GM12878 (cell line): ENCODE results near the gene PIK3R2. TPM values are rescaled to one million over a fixed set of nuclear protein-coding genes. Genes with fewer than 3 reads are reported as not detected.

ENCODE experiments used
- ATAC-seq: fragments of 200-7000 bp; cut with Tn5 transposase; 3 replicates; pipeline ENCODE4 v1.9.1; 2020; ENCODE audit warnings: mild to moderate bottlenecking, moderate library complexity
- BruUV-seq: library from RNA; stranded (reverse); fragments of 400-500 nt; replicated peaks from 2 replicates; lab custom pipeline; 2021; lab: Mats Ljungman, UMichigan
- CTCF ChIA-PET: fragments of 300-600 bp; sonication (Branson Sonifier 250); formaldehyde crosslinking; extraction: SDS; loops from one replicate; lab custom pipeline; 2021; ENCODE audit warnings: inconsistent platforms; lab: Yijun Ruan, JAX
- POLR2A ChIA-PET: fragments of 350-600 bp; formaldehyde crosslinking; extraction: SDS; loops from one replicate; lab custom pipeline; 2021; ENCODE audit warnings: inconsistent platforms; lab: Charles Lee
- RAD21 ChIA-PET: fragments of 300-600 bp; sonication (Branson Sonifier 250); formaldehyde crosslinking; loops from one replicate; lab custom pipeline; 2023; ENCODE audit warnings: antibody characterized with exemption; ENCODE audit not compliant: unreplicated experiment; lab: Charles Lee
- SMC1A ChIA-PET: fragments of 300-600 bp; sonication (Branson Sonifier 250); formaldehyde crosslinking; loops from one replicate; lab custom pipeline; 2023; ENCODE audit not compliant: unreplicated experiment, uncharacterized antibody; lab: Charles Lee
- DNase-seq: peaks from one replicate; pipeline ENCODE4 v3.0.0-alpha.2; 2011; ENCODE audit warnings: low read depth, low spot score
- FAIRE-seq: peaks from 3 replicates; lab custom pipeline; 2011; peaks lifted over from hg19 to GRCh38; lab: Jason Lieb, UNC
- H2AFZ ChIP-seq: 2 replicates; pipeline ENCODE4 v1.6.0; 2011; ENCODE audit warnings: low read depth, low read length, control low read depth; ENCODE audit not compliant: control insufficient read depth
- H3K27ac ChIP-seq: 2 replicates; pipeline ENCODE4 v1.5.1; 2011; ENCODE audit warnings: control low read depth; ENCODE audit not compliant: control insufficient read depth, insufficient read depth
- H3K27me3 ChIP-seq, 2 experiments: replicated peaks in 1 of 2; 2 replicates each; pipeline versions ENCODE4 v1.6.0 to v1.6.1; 2011; ENCODE audit warnings: low read length in 1 of 2; ENCODE audit not compliant: control insufficient read depth in 2 of 2, insufficient read depth in 2 of 2
- H3K36me3 ChIP-seq, 2 experiments: 2 replicates each; pipeline ENCODE4 v1.5.1; 2011; ENCODE audit warnings: low read length in 1 of 2; ENCODE audit not compliant: control insufficient read depth in 2 of 2, insufficient read depth in 2 of 2
- H3K4me1 ChIP-seq: 2 replicates; pipeline ENCODE4 v1.6.1; 2011; ENCODE audit warnings: mild to moderate bottlenecking, low read length, moderate library complexity, mixed read lengths; ENCODE audit not compliant: control insufficient read depth, insufficient read depth
- H3K4me2 ChIP-seq: 2 replicates; pipeline ENCODE4 v1.6.0; 2011; ENCODE audit warnings: control low read depth; ENCODE audit not compliant: control insufficient read depth, insufficient read depth
- H3K4me3 ChIP-seq: fragments of 200-600 bp; sonication (generic); 2 replicates; pipeline ENCODE4 v1.5.1; 2016
- H3K79me2 ChIP-seq: 2 replicates; pipeline ENCODE4 v1.6.0; 2011; ENCODE audit warnings: low read length; ENCODE audit not compliant: control insufficient read depth, insufficient read depth
- H3K9ac ChIP-seq: 2 replicates; pipeline ENCODE4 v1.8.0; 2011; ENCODE audit warnings: low read length, control low read depth, mixed read lengths; ENCODE audit not compliant: control insufficient read depth, insufficient read depth
- H3K9me3 ChIP-seq: replicated peaks from 3 replicates; pipeline ENCODE4 v1.5.1; 2011; ENCODE audit warnings: mild to moderate bottlenecking, low read length; ENCODE audit not compliant: control insufficient read depth, insufficient read depth
- H4K20me1 ChIP-seq: 2 replicates; pipeline ENCODE4 v1.6.0; 2011; ENCODE audit not compliant: control insufficient read depth, insufficient read depth
- BHLHE40 ChIP-seq, 2 experiments: fragments of 450-650 bp in 1 of 2; IDR thresholded peaks; 2 replicates each; pipeline ENCODE4 v1.6.1; 2011 to 2017; ENCODE audit warnings: low read depth in 2 of 2, borderline replicate concordance in 1 of 2, improper control_type of control experiment in 1 of 2, low read length in 1 of 2, mild to moderate bottlenecking in 1 of 2
- CBX3 ChIP-seq: fragments of 200-600 bp; sonication (generic); IDR thresholded peaks from 2 replicates; pipeline ENCODE4 v1.6.1; 2016; ENCODE audit warnings: low read depth, borderline replicate concordance
- DPF2 ChIP-seq: fragments of 450-650 bp; IDR thresholded peaks from 2 replicates; pipeline ENCODE4 v1.6.1; 2017; ENCODE audit warnings: mild to moderate bottlenecking
- EGR1 ChIP-seq, 2 experiments: IDR thresholded peaks; 1 replicate in 1 of 2; 2 replicates in 1 of 2; pipeline ENCODE4 v1.6.1; 2011 to 2012; ENCODE audit warnings: low read depth in 2 of 2, low read length in 2 of 2, borderline replicate concordance in 1 of 2, mild to moderate bottlenecking in 1 of 2, moderate library complexity in 1 of 2
- HDGF ChIP-seq: fragments of 450-650 bp; IDR thresholded peaks from 2 replicates; pipeline ENCODE4 v1.6.1; 2016; ENCODE audit warnings: antibody characterized with exemption
- IKZF1 ChIP-seq: fragments of 450-650 bp; conservative IDR thresholded peaks from 2 replicates; pipeline ENCODE4 v1.6.1; 2017; ENCODE audit warnings: antibody characterized with exemption, mild to moderate bottlenecking
- NFIC ChIP-seq: IDR thresholded peaks from 2 replicates; pipeline ENCODE4 v1.6.1; 2012; ENCODE audit warnings: low read depth, mild to moderate bottlenecking, inconsistent platforms, low read length, moderate library complexity
- POLR2A ChIP-seq: IDR thresholded peaks from 2 replicates; pipeline ENCODE4 v1.6.1; 2011; ENCODE audit warnings: low read depth, mild to moderate bottlenecking, low read length
- POLR2AphosphoS5 ChIP-seq: IDR thresholded peaks from 2 replicates; pipeline ENCODE4 v1.6.1; 2011; ENCODE audit warnings: mild to moderate bottlenecking, low read length, inconsistent platforms
- RB1 ChIP-seq: fragments of 450-650 bp; formaldehyde crosslinking; IDR thresholded peaks from 2 replicates; pipeline ENCODE4 v1.6.1; 2017; ENCODE audit warnings: mild to moderate bottlenecking, borderline replicate concordance
- SMARCA5 ChIP-seq: fragments of 450-650 bp; IDR thresholded peaks from 2 replicates; pipeline ENCODE4 v1.6.1; 2017; ENCODE audit warnings: mild to moderate bottlenecking
- SMC3 ChIP-seq: IDR thresholded peaks from 2 replicates; pipeline ENCODE4 v1.6.1; 2011; ENCODE audit warnings: low read length, improper control_type of control experiment, borderline replicate concordance
- TCF12 ChIP-seq: IDR thresholded peaks from 2 replicates; pipeline ENCODE4 v1.6.1; 2011; ENCODE audit warnings: low read depth, mild to moderate bottlenecking, low read length
- YY1 ChIP-seq: IDR thresholded peaks from 2 replicates; pipeline ENCODE4 v1.6.1; 2011; ENCODE audit warnings: low read depth, mild to moderate bottlenecking, low read length
- ZSCAN29 ChIP-seq: fragments of 450-650 bp; IDR thresholded peaks from 2 replicates; pipeline ENCODE4 v1.6.1; 2017; ENCODE audit warnings: mild to moderate bottlenecking, moderate library complexity
- WGBS: methylation state at CpG from one replicate; pipeline ENCODE4 v1.1.6; 2016; ENCODE audit warnings: low lambda C conversion rate; ENCODE audit not compliant: insufficient replicate concordance, insufficient coverage; ENCODE audit errors: missing lambda C conversion rate; 5-methylcytosine and 5-hydroxymethylcytosine counted together
- in situ Hi-C: fragments of 300-500 bp; cut with MboI; formaldehyde crosslinking; loops from 9 replicates; pipeline ENCODE4 v1.14.3; 2018; ENCODE audit warnings: mixed read lengths
- intact Hi-C: fragments of 100-400 bp; cut with micrococcal nuclease; formaldehyde crosslinking; loops from one replicate; pipeline ENCODE4 v1.14.2; 2022; ENCODE audit not compliant: unreplicated experiment
- polyA plus RNA-seq, 11 experiments: library from polyadenylated mRNA; depleted of rRNA in 4 of 11; unstranded in 6 of 11; stranded (reverse) in 5 of 11; fragments of >200 nt; fragmentation: Nextera tagmentation in 4 of 11; fragmentation: Illumina TruSeq in 1 of 11; extraction: Ambion mirVana in 4 of 11; extraction: Trizol in 1 of 11; gene quantifications; 1 replicate in 1 of 11; 2 replicates in 10 of 11; pipeline versions ENCODE4 v1.2.1 to v1.2.3, GENCODE V29; 2011 to 2016; ENCODE audit warnings: inconsistent platforms in 2 of 11, missing spikeins in 2 of 11, low read depth in 1 of 11
- total RNA-seq, 4 experiments: library from RNA; depleted of rRNA in 3 of 4; stranded (reverse); fragments of >200 nt in 3 of 4; fragmentation: Illumina TruSeq in 1 of 4; extraction: Trizol in 1 of 4; gene quantifications; 2 replicates each; pipeline versions ENCODE4 v1.2.1 to v1.2.3, GENCODE V29; 2013 to 2021
- TF ChIP-seq, protein P1 (sequence below): fragments of 450-650 bp; IDR thresholded peaks from 2 replicates; pipeline ENCODE4 v1.6.1; 2017; ENCODE audit warnings: mild to moderate bottlenecking, moderate library complexity
- TF ChIP-seq, protein P2 (sequence below), 3 experiments: IDR thresholded peaks in 2 of 3; conservative IDR thresholded peaks in 1 of 3; 2 replicates each; pipeline ENCODE4 v1.5.1; 2011; ENCODE audit warnings: low read depth in 3 of 3, low read length in 3 of 3, mild to moderate bottlenecking in 3 of 3, control low read depth in 2 of 3, moderate library complexity in 2 of 3, inconsistent platforms in 1 of 3, mixed read lengths in 1 of 3; ENCODE audit not compliant: control insufficient read depth in 2 of 3, insufficient read depth in 1 of 3; ENCODE audit errors: extremely low read depth in 1 of 3

The PIK3R2 gene
- total and polyA plus RNA-seq, 10 of the 15 experiments (the other 5 are each of a cell fraction or from before 2014, with no cell fraction given) = 0.26 to 22.6 (median 2.5) TPM

DNA sequence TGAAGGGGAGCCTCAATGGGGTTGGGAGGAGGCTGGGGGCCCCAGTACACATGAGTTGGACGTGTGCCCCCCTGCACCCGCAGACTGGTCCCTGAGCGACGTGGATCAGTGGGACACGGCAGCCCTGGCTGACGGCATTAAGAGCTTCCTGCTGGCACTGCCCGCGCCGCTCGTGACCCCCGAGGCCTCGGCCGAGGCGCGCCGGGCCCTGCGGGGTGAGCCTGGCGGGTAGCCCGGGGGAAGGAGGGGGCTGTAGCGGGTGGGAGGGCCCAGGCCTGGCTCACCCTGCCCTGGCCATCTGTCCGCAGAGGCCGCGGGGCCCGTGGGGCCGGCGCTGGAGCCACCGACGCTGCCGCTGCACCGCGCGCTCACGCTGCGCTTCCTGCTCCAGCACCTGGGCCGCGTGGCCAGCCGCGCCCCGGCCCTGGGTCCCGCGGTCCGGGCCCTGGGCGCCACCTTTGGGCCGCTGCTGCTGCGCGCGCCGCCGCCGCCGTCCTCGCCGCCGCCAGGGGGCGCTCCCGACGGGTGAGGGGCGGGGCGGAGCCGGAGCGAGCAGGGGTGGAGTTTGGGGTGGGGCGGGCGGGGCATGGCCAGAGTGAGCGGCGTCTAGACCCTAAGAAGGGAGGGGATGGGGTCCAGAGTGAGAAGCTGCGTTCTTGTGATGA is 8.1 kb downstream of the PIK3R2 start:
- DNase-seq = no peak
- Histone ChIP-seq H3K4me3 (peak overlapping the region; percentile 70; the same call in 1 of the 2 replicates), H3K9ac (peak overlapping the region; percentile 60), H4K20me1 (no peaks in the 10 kb centered on the region), H3K79me2 (no peaks in the 10 kb centered on the region), H3K27ac (no peak overlapping the region; the same call in 1 of the 2 replicates), H3K4me1 (0 out of 2 replicates have a peak, but pooled peaks cover 5% of the 10 kb centered on the region), H2AFZ (peak overlapping the region; percentile 53), H3K36me3 (peaks cover 7% of the 10 kb centered on the region in 2 experiments; a peak in 3 of 4 replicates), H3K27me3 (no peaks in the 10 kb centered on the region), H3K9me3 (no peaks in the 10 kb centered on the region), H3K4me2 (peak overlapping the region; percentile 72)
- intact Hi-C loops = no loop called here
- ATAC-seq = peak; percentile 96
- no TSS peak for BruUV-seq
- CTCF ChIA-PET = interaction anchor here (0.5 to 3.2 kb wide), 12 partner anchors 7 to 254 kb away, joined by 3 to 22 read pairs (median 4); no protein-coding TSS in a partner anchor
- SMC1A ChIA-PET = interaction anchor here (0.8 to 1.3 kb wide), 4 partner anchors 9 to 154 kb away, joined by 3 to 5 read pairs (median 3); partner anchors contain the start of gene PIK3R2
- no peak for FAIRE-seq
- RAD21 ChIA-PET = interaction anchor here (0.5 to 1.3 kb wide), 3 partner anchors 44 to 178 kb away, joined by 3 to 5 read pairs (median 4); no protein-coding TSS in a partner anchor
- POLR2A ChIA-PET = interaction anchor here (1.0 to 1.2 kb wide), 2 partner anchors 52 to 160 kb away, joined by 3 to 4 read pairs; no protein-coding TSS in a partner anchor
- WGBS = 3% methylated on average over 25 of the region's 66 CpGs
- in situ Hi-C loops = no loop called here
- TF ChIP-seq POLR2AphosphoS5 = peak; percentile 41; the same call in 1 of the 2 replicates
- TF ChIP-seq CBX3 = no peak
- TF ChIP-seq TCF12 = peak; percentile 53; the same call in 1 of the 2 replicates
- TF ChIP-seq, protein P1, sequence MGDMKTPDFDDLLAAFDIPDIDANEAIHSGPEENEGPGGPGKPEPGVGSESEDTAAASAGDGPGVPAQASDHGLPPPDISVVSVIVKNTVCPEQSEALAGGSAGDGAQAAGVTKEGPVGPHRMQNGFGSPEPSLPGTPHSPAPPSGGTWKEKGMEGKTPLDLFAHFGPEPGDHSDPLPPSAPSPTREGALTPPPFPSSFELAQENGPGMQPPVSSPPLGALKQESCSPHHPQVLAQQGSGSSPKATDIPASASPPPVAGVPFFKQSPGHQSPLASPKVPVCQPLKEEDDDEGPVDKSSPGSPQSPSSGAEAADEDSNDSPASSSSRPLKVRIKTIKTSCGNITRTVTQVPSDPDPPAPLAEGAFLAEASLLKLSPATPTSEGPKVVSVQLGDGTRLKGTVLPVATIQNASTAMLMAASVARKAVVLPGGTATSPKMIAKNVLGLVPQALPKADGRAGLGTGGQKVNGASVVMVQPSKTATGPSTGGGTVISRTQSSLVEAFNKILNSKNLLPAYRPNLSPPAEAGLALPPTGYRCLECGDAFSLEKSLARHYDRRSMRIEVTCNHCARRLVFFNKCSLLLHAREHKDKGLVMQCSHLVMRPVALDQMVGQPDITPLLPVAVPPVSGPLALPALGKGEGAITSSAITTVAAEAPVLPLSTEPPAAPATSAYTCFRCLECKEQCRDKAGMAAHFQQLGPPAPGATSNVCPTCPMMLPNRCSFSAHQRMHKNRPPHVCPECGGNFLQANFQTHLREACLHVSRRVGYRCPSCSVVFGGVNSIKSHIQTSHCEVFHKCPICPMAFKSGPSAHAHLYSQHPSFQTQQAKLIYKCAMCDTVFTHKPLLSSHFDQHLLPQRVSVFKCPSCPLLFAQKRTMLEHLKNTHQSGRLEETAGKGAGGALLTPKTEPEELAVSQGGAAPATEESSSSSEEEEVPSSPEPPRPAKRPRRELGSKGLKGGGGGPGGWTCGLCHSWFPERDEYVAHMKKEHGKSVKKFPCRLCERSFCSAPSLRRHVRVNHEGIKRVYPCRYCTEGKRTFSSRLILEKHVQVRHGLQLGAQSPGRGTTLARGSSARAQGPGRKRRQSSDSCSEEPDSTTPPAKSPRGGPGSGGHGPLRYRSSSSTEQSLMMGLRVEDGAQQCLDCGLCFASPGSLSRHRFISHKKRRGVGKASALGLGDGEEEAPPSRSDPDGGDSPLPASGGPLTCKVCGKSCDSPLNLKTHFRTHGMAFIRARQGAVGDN = peak; percentile 65; the same call in 1 of the 2 replicates
- TF ChIP-seq IKZF1 = peak; percentile 55
- no peak for TF ChIP-seq NFIC
- peak; percentile 71; the same call in 1 of the 2 replicates for TF ChIP-seq HDGF
- peak; percentile 29; the same call in 1 of the 2 replicates for TF ChIP-seq DPF2
- TF ChIP-seq YY1 = peak; percentile 81
- peak; percentile 60; the same call in 1 of the 2 replicates for TF ChIP-seq ZSCAN29
- peak in 1 of 2 experiments; percentile 56; a peak in 2 of 4 replicates for TF ChIP-seq BHLHE40 (IDR thresholded peaks at IDR 0.05; ENCODE audit: borderline replicate concordance in 1 of 2, low read depth in 2 of 2, low read length in 1 of 2)
- TF ChIP-seq SMC3 = peak; percentile 10; the same call in 1 of the 2 replicates
- TF ChIP-seq, protein P2, sequence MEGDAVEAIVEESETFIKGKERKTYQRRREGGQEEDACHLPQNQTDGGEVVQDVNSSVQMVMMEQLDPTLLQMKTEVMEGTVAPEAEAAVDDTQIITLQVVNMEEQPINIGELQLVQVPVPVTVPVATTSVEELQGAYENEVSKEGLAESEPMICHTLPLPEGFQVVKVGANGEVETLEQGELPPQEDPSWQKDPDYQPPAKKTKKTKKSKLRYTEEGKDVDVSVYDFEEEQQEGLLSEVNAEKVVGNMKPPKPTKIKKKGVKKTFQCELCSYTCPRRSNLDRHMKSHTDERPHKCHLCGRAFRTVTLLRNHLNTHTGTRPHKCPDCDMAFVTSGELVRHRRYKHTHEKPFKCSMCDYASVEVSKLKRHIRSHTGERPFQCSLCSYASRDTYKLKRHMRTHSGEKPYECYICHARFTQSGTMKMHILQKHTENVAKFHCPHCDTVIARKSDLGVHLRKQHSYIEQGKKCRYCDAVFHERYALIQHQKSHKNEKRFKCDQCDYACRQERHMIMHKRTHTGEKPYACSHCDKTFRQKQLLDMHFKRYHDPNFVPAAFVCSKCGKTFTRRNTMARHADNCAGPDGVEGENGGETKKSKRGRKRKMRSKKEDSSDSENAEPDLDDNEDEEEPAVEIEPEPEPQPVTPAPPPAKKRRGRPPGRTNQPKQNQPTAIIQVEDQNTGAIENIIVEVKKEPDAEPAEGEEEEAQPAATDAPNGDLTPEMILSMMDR (IDR thresholded peaks at IDR 0.05 in 2 of 3, conservative IDR thresholded peaks at IDR 0.05 in 1 of 3; ENCODE audit: control insufficient read depth in 2 of 3, extremely low read depth in 1 of 3, insufficient read depth in 1 of 3, low read depth in 3 of 3, low read length in 3 of 3) = peak; percentile 42 to 79 (median 55)
- peak; percentile 74; the same call in 1 of the 2 replicates for TF ChIP-seq POLR2A
- TF ChIP-seq EGR1 (IDR thresholded peaks at IDR 0.05; ENCODE audit: borderline replicate concordance in 1 of 2, low read depth in 2 of 2, low read length in 2 of 2) = no peak
- TF ChIP-seq RB1 = peak; percentile 56; the same call in 1 of the 2 replicates
- TF ChIP-seq SMARCA5 = peak; percentile 93
